ENCODE data around the gene CDH4. TPM values are rescaled to one million over a fixed set of nuclear protein-coding genes. Genes with fewer than 3 reads are reported as not detected.

Gene CDH4
- total and polyA plus RNA-seq, 8 donors = under 0.01 to 2.2 (median 0.11) TPM; not detected in 2

DNA sequence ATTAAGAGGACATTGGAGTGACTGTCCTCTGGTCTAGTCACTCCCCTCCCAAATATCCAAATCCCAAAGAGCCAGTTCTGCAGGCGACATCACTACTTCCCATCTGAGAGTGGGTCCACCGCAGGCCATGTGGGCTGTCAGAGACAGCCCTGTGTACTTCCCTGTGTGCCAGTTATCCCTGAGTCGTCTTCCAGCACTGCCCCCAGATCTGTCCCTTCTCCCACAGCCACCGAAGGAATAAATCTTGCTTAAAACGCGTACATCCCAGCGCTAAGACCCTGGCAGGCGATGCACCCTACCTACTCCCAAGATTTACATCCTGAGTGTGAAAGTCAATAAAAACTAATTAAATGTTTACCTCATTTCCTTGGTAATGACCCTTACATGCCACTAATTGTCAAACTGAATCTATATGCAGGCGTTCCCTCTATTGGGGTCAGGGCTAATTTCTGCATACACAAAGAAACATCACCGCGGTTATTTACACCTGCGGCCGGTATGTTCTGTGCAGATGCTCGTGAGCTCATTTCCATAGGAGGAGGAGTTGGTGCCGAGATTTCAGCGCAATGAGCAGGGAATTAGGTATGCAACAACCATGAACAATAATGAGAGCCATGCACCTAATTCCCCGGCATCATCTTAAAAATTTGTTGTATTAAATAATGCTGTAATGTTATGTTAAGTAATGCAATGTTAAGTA, 31.3 kb upstream of the CDH4 start:
- peaks cover 0 to 21% (median 0%) of the 10 kb centered on the region in 4 donors for H3K4me1 ChIP-seq
- peaks cover 0 to 43% (median 0%) of the 10 kb centered on the region in 3 donors for H3K27me3 ChIP-seq
- no peaks in the 10 kb centered on the region for H3K36me3 ChIP-seq
- no peak for TF ChIP-seq CTCF (IDR thresholded peaks at IDR 0.05)
- no peak for TF ChIP-seq EP300 (IDR thresholded peaks at IDR 0.05)
- TF ChIP-seq POLR2A (IDR thresholded peaks at IDR 0.05) = no peak
- TF ChIP-seq POLR2AphosphoS5 (IDR thresholded peaks at IDR 0.05) = no peak
- intact Hi-C loops (cut with DNase I; ENCODE audit: low total_unique reads) = no loop called here
- no peaks in the 10 kb centered on the region for H3K9me3 ChIP-seq
- no peak overlapping the region for H3K4me3 ChIP-seq
- no peak overlapping the region for H3K27ac ChIP-seq
- DNase-seq = no peak
- 82 to 86% (median 84%) methylated on average over 17 of the region's 17 CpGs for WGBS, 5 donors

GRCh38 chr20:61222699-61223098, 29.4 kb upstream of the CDH4 start:
- H3K4me1 ChIP-seq = peaks cover 0 to 21% (median 0%) of the 10 kb centered on the region in 4 donors
- intact Hi-C loops (cut with DNase I; ENCODE audit: low total_unique reads) = no loop called here
- no peaks in the 10 kb centered on the region for H3K36me3 ChIP-seq
- DNase-seq = no peak
- WGBS, 5 donors = 69 to 76% (median 74%) methylated on average over 3 of the region's 3 CpGs
- peaks cover 0 to 29% (median 0%) of the 10 kb centered on the region in 3 donors for H3K27me3 ChIP-seq
- no peak overlapping the region for H3K4me3 ChIP-seq
- H3K27ac ChIP-seq = no peak overlapping the region
- TF ChIP-seq POLR2A (IDR thresholded peaks at IDR 0.05) = no peak
- TF ChIP-seq POLR2AphosphoS5 (IDR thresholded peaks at IDR 0.05) = no peak
- no peak for TF ChIP-seq EP300 (IDR thresholded peaks at IDR 0.05)
- no peak for TF ChIP-seq CTCF (IDR thresholded peaks at IDR 0.05)
- H3K9me3 ChIP-seq = no peaks in the 10 kb centered on the region

GRCh38 chr20:61223121-61223520, 28.9 kb upstream of the CDH4 start:
- intact Hi-C loops (cut with DNase I; ENCODE audit: low total_unique reads) = no loop called here
- TF ChIP-seq POLR2AphosphoS5 (IDR thresholded peaks at IDR 0.05) = peak in 1 of 3 donors; percentile 5
- no peak for TF ChIP-seq EP300 (IDR thresholded peaks at IDR 0.05)
- H3K27ac ChIP-seq = no peak overlapping the region
- H3K9me3 ChIP-seq = no peaks in the 10 kb centered on the region
- peaks cover 0 to 21% (median 0%) of the 10 kb centered on the region in 4 donors for H3K4me1 ChIP-seq
- DNase-seq = peak; percentile 23 to 61
- 40 to 60% (median 56%) methylated on average over 10 of the region's 10 CpGs for WGBS, 5 donors
- no peak overlapping the region for H3K4me3 ChIP-seq
- H3K36me3 ChIP-seq = no peaks in the 10 kb centered on the region
- peaks cover 0 to 25% (median 0%) of the 10 kb centered on the region in 3 donors for H3K27me3 ChIP-seq

DNA sequence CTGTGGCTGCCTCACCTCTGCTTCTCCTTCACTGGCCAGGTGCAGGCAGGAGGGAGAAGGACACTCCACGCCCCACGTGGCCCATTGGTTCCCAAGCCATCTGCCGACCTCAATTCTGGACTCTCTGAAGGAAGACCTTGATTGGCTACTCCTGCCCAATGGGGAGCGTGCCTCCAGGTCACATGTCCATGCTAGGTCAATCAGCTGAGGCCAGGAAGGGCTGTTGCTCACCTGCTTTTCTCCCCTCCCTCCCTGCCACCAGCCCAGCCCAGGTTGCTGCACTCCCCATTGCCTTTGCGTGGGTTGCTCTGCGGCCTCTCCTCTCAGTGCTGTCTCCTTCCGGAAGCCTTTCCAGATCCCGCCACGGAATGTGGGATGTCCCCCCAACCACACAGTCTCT, 21.9 kb upstream of the CDH4 start:
- TF ChIP-seq EP300 (IDR thresholded peaks at IDR 0.05) (no peak), POLR2AphosphoS5 (IDR thresholded peaks at IDR 0.05) (no peak), POLR2A (IDR thresholded peaks at IDR 0.05) (no peak), CTCF (IDR thresholded peaks at IDR 0.05) (no peak)
- H3K27me3 ChIP-seq = peaks cover 0 to 22% (median 0%) of the 10 kb centered on the region in 3 donors
- WGBS, 5 donors = 81 to 94% (median 90%) methylated on average over 9 of the region's 9 CpGs
- H3K9me3 ChIP-seq = peaks cover 6 to 14% (median 8%) of the 10 kb centered on the region in 4 donors
- H3K27ac ChIP-seq = no peak overlapping the region
- intact Hi-C loops (cut with DNase I; ENCODE audit: low total_unique reads) = no loop called here
- DNase-seq = no peak
- H3K36me3 ChIP-seq = no peaks in the 10 kb centered on the region
- peaks cover 0 to 3% (median 0%) of the 10 kb centered on the region in 4 donors for H3K4me1 ChIP-seq
- no peak overlapping the region for H3K4me3 ChIP-seq

DNA sequence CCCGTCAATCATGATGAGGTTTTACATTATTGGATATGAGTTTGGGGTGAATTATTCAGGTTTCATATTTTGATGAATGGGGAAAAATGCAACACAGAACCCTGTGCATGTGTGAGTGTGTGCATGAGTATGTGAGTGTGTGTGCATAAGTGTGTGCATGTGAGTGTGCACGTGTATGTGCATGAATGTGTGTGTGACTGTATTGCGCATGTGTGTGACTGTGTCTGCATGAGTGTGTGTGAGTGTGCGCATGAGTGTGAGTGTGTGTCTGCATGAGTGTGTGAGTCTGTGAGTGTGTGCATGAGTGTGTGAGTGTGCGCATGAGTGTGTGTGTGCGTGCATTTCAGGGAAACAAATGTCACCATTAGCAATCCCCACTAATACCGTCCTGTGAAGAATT, 18.5 kb upstream of the CDH4 start:
- Histone ChIP-seq H3K36me3 (no peaks in the 10 kb centered on the region), H3K27me3 (peaks cover 0 to 37% (median 0%) of the 10 kb centered on the region in 3 donors), H3K27ac (no peak overlapping the region), H3K4me1 (peaks cover 0 to 3% (median 0%) of the 10 kb centered on the region in 4 donors), H3K4me3 (no peak overlapping the region), H3K9me3 (peaks cover 6 to 14% (median 8%) of the 10 kb centered on the region in 4 donors)
- WGBS, 5 donors = 86 to 93% (median 88%) methylated on average over 7 of the region's 7 CpGs
- intact Hi-C loops (cut with DNase I; ENCODE audit: low total_unique reads) = no loop called here
- TF ChIP-seq EP300 (IDR thresholded peaks at IDR 0.05) (no peak), POLR2A (IDR thresholded peaks at IDR 0.05) (no peak)
- DNase-seq = no peak
